OCI-LY1 (cell line): ENCODE measurements around the gene GNGT1.
A peak's percentile ranks its signal among the peaks of the same experiment; 100 is the strongest.

Experiments
- H2AFZ ChIP-seq: fragments of 200-600 bp; sonication (generic), shearing (Covaris generic); 2 replicates; pipeline ENCODE4 v1.6.0; 2014; ENCODE audit warnings: antibody characterized with exemption, mild to moderate bottlenecking, low read length
- H3F3A ChIP-seq: fragments of 200-600 bp; sonication (generic), shearing (Covaris generic); 2 replicates; pipeline ENCODE4 v1.6.0; 2014; ENCODE audit warnings: mild to moderate bottlenecking, antibody characterized with exemption, low read length, moderate library complexity; ENCODE audit not compliant: insufficient read depth
- H3K27ac ChIP-seq: fragments of 200-600 bp; sonication (generic); 2 replicates; pipeline ENCODE4 v1.5.1; 2014; ENCODE audit warnings: low read length, mixed run types, mild to moderate bottlenecking, low read depth; ENCODE audit not compliant: poor library complexity, severe bottlenecking
- H3K27me3 ChIP-seq: fragments of 200-600 bp; sonication (generic); 2 replicates; pipeline ENCODE4 v1.6.0; 2014; ENCODE audit warnings: antibody characterized with exemption, mild to moderate bottlenecking, low read length, moderate library complexity; ENCODE audit not compliant: insufficient read depth
- H3K36me3 ChIP-seq: fragments of 200-600 bp; sonication (generic); 2 replicates; pipeline ENCODE4 v1.6.1; 2014; ENCODE audit warnings: mild to moderate bottlenecking, antibody characterized with exemption, low read length, moderate library complexity, mixed read lengths; ENCODE audit not compliant: insufficient read depth
- H3K4me1 ChIP-seq: fragments of 200-600 bp; sonication (generic); 2 replicates; pipeline ENCODE4 v1.5.1; 2014; ENCODE audit warnings: mild to moderate bottlenecking, low read length, moderate library complexity; ENCODE audit not compliant: insufficient read depth, severe bottlenecking
- H3K4me2 ChIP-seq: fragments of 200-600 bp; sonication (generic), shearing (Covaris generic); 2 replicates; pipeline ENCODE4 v1.6.1; 2014; ENCODE audit warnings: low read length
- H3K4me3 ChIP-seq: fragments of 200-600 bp; sonication (generic); 2 replicates; pipeline ENCODE4 v1.5.1; 2014; ENCODE audit warnings: low read length, low read depth, mild to moderate bottlenecking, mixed read lengths; ENCODE audit not compliant: poor library complexity, severe bottlenecking
- H3K79me2 ChIP-seq: fragments of 200-600 bp; shearing (Covaris generic); 2 replicates; pipeline ENCODE4 v1.6.1; 2016; ENCODE audit warnings: mixed run types, low read length, mixed read lengths; ENCODE audit not compliant: insufficient read depth
- H3K9ac ChIP-seq: fragments of 200-600 bp; sonication (generic), shearing (Covaris generic); 2 replicates; pipeline ENCODE4 v1.6.1; 2014; ENCODE audit warnings: mild to moderate bottlenecking, low read length, mixed read lengths
- H3K9me2 ChIP-seq: fragments of 200-600 bp; sonication (generic), shearing (Covaris generic); 2 replicates; pipeline ENCODE4 v1.6.1; 2014; ENCODE audit warnings: low read depth, mild to moderate bottlenecking, low read length, mixed read lengths
- H3K9me3 ChIP-seq: fragments of 200-600 bp; shearing (Covaris generic); 2 replicates; pipeline ENCODE4 v1.6.1; 2014; ENCODE audit warnings: low read length, mixed read lengths
- H4K20me1 ChIP-seq: fragments of 200-600 bp; sonication (generic), shearing (Covaris generic); 2 replicates; pipeline ENCODE4 v1.6.0; 2016; ENCODE audit warnings: mild to moderate bottlenecking, low read length; ENCODE audit not compliant: insufficient read depth
- EZH2 ChIP-seq: fragments of 200-600 bp; sonication (generic), shearing (Covaris generic); IDR thresholded peaks from 2 replicates; pipeline ENCODE4 v1.8.0; 2017; ENCODE audit warnings: borderline replicate concordance, mixed run types, mild to moderate bottlenecking, antibody characterized with exemption, low read length, moderate library complexity, mixed read lengths
- TF ChIP-seq, protein P1 (sequence below): fragments of 200-600 bp; sonication (generic), shearing (Covaris generic); IDR thresholded peaks from 2 replicates; pipeline ENCODE4 v1.5.1; 2017; ENCODE audit warnings: mild to moderate bottlenecking, antibody characterized with exemption, low read length, moderate library complexity, mixed read lengths

GNGT1 gene

GRCh38 chr7:93920496-93921182 lies 14.3 kb downstream of the GNGT1 start:
- no peak overlapping the region for H2AFZ ChIP-seq
- no peak overlapping the region for H3K4me2 ChIP-seq
- H3F3A ChIP-seq: no peaks in the 10 kb centered on the region
- H3K9me2 ChIP-seq: no peaks in the 10 kb centered on the region
- no peak for TF ChIP-seq EZH2
- TF ChIP-seq, protein P1, sequence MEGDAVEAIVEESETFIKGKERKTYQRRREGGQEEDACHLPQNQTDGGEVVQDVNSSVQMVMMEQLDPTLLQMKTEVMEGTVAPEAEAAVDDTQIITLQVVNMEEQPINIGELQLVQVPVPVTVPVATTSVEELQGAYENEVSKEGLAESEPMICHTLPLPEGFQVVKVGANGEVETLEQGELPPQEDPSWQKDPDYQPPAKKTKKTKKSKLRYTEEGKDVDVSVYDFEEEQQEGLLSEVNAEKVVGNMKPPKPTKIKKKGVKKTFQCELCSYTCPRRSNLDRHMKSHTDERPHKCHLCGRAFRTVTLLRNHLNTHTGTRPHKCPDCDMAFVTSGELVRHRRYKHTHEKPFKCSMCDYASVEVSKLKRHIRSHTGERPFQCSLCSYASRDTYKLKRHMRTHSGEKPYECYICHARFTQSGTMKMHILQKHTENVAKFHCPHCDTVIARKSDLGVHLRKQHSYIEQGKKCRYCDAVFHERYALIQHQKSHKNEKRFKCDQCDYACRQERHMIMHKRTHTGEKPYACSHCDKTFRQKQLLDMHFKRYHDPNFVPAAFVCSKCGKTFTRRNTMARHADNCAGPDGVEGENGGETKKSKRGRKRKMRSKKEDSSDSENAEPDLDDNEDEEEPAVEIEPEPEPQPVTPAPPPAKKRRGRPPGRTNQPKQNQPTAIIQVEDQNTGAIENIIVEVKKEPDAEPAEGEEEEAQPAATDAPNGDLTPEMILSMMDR: no peak
- H3K27ac ChIP-seq: no peak overlapping the region
- H3K4me3 ChIP-seq: no peak overlapping the region
- peaks cover 69% of the 10 kb centered on the region for H3K4me1 ChIP-seq
- H3K9me3 ChIP-seq: no peaks in the 10 kb centered on the region
- no peak overlapping the region for H3K9ac ChIP-seq
- H3K36me3 ChIP-seq: no peaks in the 10 kb centered on the region
- H4K20me1 ChIP-seq: no peaks in the 10 kb centered on the region
- no peaks in the 10 kb centered on the region for H3K79me2 ChIP-seq
- H3K27me3 ChIP-seq: no peaks in the 10 kb centered on the region

DNA sequence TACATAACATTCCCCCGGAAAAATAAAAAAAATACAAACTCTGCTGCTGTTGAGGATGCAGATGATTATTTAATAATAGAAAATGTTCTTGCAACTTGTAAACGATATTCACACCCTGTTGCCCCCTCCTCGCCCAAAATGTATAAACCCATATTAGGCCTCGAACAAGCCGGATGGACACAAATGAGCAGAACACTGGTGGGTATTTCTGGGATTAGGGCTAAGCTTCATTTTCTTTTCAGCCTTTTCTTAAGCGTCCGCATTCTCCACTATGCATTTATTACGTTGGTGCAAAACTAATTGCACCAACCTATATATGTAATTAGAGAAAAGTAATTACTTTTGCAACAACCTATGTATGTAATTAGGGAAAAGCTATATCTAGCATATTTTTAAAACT lies 14.8 kb downstream of the GNGT1 start:
- H3K9ac ChIP-seq: peak overlapping the region; percentile 56; the same call in 1 of the 2 replicates
- H4K20me1 ChIP-seq: no peaks in the 10 kb centered on the region
- no peaks in the 10 kb centered on the region for H3K36me3 ChIP-seq
- H3K27ac ChIP-seq: no peak overlapping the region
- peak overlapping the region; percentile 56 for H3K4me2 ChIP-seq
- no peaks in the 10 kb centered on the region for H3K9me3 ChIP-seq
- peak overlapping the region; percentile 59 for H3K4me3 ChIP-seq
- peaks cover 63% of the 10 kb centered on the region for H3K4me1 ChIP-seq
- no peaks in the 10 kb centered on the region for H3K79me2 ChIP-seq
- TF ChIP-seq EZH2: no peak
- TF ChIP-seq, protein P1: no peak
- H3K27me3 ChIP-seq: no peaks in the 10 kb centered on the region
- no peaks in the 10 kb centered on the region for H3F3A ChIP-seq
- H3K9me2 ChIP-seq: no peaks in the 10 kb centered on the region
- H2AFZ ChIP-seq: peak overlapping the region; percentile 40

DNA sequence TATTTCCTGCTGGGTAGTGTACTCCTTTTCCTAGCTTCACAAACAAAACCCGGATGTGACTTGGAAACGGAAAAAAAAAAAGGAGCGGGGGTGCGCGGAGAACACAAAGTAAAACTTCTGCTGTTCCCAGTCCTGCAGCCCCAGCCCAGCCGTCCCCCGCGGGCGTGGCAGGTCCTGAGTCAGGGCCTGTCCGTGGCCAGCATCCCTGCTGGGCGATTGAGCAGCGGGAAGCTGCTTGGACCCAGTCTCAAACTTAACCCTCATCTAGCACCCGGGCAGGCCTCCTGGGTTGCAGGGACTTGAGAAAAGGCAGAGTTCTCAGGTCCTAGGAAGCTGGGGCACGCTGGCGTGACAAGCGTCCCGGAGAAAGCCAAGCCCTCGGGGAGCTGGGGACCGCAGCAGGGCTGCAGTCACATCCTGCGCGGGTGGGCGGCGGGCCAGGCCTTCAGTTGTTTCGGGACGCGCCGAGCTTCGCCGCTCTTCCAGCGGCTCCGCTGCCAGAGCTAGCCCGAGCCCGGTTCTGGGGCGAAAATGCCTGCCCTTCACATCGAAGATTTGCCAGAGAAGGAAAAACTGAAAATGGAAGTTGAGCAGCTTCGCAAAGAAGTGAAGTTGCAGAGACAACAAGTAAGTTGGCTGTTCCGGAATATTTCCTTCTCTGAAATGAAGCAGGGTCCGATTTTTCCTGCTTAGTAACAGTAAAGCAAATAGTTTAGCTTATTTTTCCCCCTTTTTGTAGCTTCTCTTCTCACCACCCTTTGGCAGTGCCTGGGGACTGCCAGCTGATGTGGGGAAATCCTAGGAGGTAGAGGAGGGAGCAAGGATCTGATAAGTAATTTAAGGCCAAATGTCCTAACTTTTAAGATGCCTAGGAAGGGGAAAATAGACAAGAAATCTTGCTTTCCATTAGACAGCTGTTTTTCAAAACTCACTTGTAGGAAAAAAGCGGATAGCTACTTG lies 15.5 kb downstream of the GNGT1 start, which contains the start of gene GNG11:
Gene GNG11, plus strand, starts transcription at position 129 of the 960 bp plus-strand sequence. Its CDS starts 403 bp downstream, at position 532.
- Histone ChIP-seq H3K4me3 (peak within 1 kb of the TSS; percentile 59), H2AFZ (peak within 1 kb of the TSS; percentile 40), H3K9me3 (no peaks in the 10 kb centered on the region), H3K9ac (peak within 1 kb of the TSS; percentile 56), H3K27ac (peak within 1 kb of the TSS; percentile 19), H3K9me2 (no peaks in the 10 kb centered on the region), H3K79me2 (no peaks in the 10 kb centered on the region), H4K20me1 (no peaks in the 10 kb centered on the region), H3F3A (no peaks in the 10 kb centered on the region), H3K27me3 (no peaks in the 10 kb centered on the region), H3K4me2 (peak within 1 kb of the TSS; percentile 56), H3K4me1 (peaks cover 56% of the 10 kb centered on the region), H3K36me3 (no peaks in the 10 kb centered on the region)
- no peak for TF ChIP-seq EZH2
- TF ChIP-seq, protein P1: no peak; the same call in 1 of the 2 replicates
